ENCODE measurements around the gene MLXIP. TPM values are rescaled to one million over a fixed set of nuclear protein-coding genes. Genes with fewer than 3 reads are reported as not detected.

Gene MLXIP
- total RNA-seq, 1 donor from 2014 or later, result 34.2 TPM

DNA sequence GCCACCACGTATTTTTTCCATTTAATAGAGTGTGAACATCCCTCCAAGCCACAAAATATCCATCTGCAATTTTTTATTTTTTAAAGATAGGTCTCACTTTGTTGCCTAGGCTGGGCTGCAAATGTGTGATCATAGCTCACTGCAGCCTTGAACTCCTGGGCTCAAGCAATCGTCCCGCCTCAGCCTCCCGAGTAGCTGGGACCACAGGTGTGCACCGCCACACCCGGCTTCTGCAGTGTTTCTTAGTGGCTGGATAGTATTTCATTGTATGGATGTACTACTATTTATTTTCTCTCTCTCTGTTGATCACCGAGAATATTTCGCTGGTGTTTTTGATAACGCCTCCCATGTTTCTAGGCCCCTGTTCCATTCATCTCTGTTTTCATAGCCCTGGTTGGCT, 17.5 kb downstream of the MLXIP start:
- no peaks in the 10 kb centered on the region for H3K27me3 ChIP-seq (ENCODE audit: control insufficient read depth, insufficient read depth, low read length)
- H3K36me3 ChIP-seq (ENCODE audit: control insufficient read depth, insufficient read depth, low read length), result no peaks in the 10 kb centered on the region
- DNase-seq (ENCODE audit: low read depth), result no peak
- no peak overlapping the region for H3K4me3 ChIP-seq (ENCODE audit: low read depth, low read length)
- TF ChIP-seq CTCF (IDR thresholded peaks at IDR 0.05; ENCODE audit: insufficient read depth, low read length, poor library complexity, severe bottlenecking), result no peak

- H3K4me3 ChIP-seq (ENCODE audit: low read depth, low read length), result peak overlapping the region; percentile 0
Observed at GRCh38 chr12:122096591-122097149, 18.1 kb downstream of the MLXIP start.

GRCh38 chr12:122097584-122097926, 19.0 kb downstream of the MLXIP start:
- H3K4me3 ChIP-seq (ENCODE audit: low read depth, low read length), result no peak overlapping the region
- no peaks in the 10 kb centered on the region for H3K27me3 ChIP-seq (ENCODE audit: control insufficient read depth, insufficient read depth, low read length)
- TF ChIP-seq CTCF (IDR thresholded peaks at IDR 0.05; ENCODE audit: insufficient read depth, low read length, poor library complexity, severe bottlenecking), result no peak
- no peak for DNase-seq (ENCODE audit: low read depth)
- no peaks in the 10 kb centered on the region for H3K36me3 ChIP-seq (ENCODE audit: control insufficient read depth, insufficient read depth, low read length)

More at GRCh38 chr12:122096591-122097149, 18.1 kb downstream of the MLXIP start:
- DNase-seq (ENCODE audit: low read depth), result no peak
- Histone ChIP-seq H3K27me3 (ENCODE audit: control insufficient read depth, insufficient read depth, low read length) (no peaks in the 10 kb centered on the region), H3K36me3 (ENCODE audit: control insufficient read depth, insufficient read depth, low read length) (no peaks in the 10 kb centered on the region)
- TF ChIP-seq CTCF (IDR thresholded peaks at IDR 0.05; ENCODE audit: insufficient read depth, low read length, poor library complexity, severe bottlenecking), result no peak

DNA sequence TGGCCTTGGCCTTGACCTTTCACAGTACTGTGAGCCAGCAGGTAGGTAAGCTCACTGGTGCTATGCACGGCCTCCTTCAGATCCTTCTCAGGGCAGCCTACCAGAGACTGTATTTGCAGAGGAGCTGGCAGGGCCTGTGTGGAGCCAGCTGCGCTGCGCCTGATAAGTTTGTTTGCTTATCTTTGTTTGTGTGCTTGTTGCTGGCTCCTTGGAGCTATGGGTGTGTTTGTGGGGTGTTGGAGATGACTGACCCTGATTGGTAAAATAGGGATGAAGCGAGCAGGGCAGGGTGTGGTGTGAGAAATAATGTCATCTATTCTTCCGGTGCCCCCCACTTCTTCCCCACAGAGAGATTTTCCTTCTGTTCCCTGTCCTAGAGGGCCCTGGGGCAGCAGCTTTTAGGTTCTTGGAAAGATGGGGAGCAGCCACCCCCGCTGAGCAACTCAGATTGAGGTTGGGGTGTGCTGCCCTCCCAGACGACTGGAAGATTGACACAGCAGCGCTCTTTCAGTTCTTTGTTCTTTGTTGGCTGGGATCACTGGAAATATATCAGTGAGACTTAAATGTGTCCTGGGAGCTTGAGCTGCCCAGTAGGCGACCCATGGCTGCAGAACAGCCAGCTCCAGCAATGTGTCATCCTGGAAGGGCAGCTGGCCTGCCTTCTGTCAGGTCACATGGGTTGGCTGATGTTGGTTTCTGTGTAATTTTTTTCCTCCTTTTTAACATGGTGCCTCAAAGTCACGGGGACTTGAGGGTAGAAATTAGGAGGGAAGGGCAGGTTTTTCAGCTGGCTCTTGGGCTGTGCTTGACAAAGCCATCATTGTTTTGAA, 19.6 kb downstream of the MLXIP start:
- H3K4me3 ChIP-seq (ENCODE audit: low read depth, low read length), result no peak overlapping the region
- no peaks in the 10 kb centered on the region for H3K27me3 ChIP-seq (ENCODE audit: control insufficient read depth, insufficient read depth, low read length)
- no peak for TF ChIP-seq CTCF (IDR thresholded peaks at IDR 0.05; ENCODE audit: insufficient read depth, low read length, poor library complexity, severe bottlenecking)
- no peaks in the 10 kb centered on the region for H3K36me3 ChIP-seq (ENCODE audit: control insufficient read depth, insufficient read depth, low read length)
- DNase-seq (ENCODE audit: low read depth), result no peak

GRCh38 chr12:122099280-122099749, 20.8 kb downstream of the MLXIP start:
- no peak for DNase-seq (ENCODE audit: low read depth)
- no peaks in the 10 kb centered on the region for H3K36me3 ChIP-seq (ENCODE audit: control insufficient read depth, insufficient read depth, low read length)
- no peak overlapping the region for H3K4me3 ChIP-seq (ENCODE audit: low read depth, low read length)

More at GRCh38 chr12:122099280-122099749, 20.8 kb downstream of the MLXIP start:
- no peaks in the 10 kb centered on the region for H3K27me3 ChIP-seq (ENCODE audit: control insufficient read depth, insufficient read depth, low read length)
- TF ChIP-seq CTCF (IDR thresholded peaks at IDR 0.05; ENCODE audit: insufficient read depth, low read length, poor library complexity, severe bottlenecking), result no peak

All from kidney epithelial cell (primary cell).